ENCODE measurements around the gene CBR3.
"Not testable (repeated sequence)": the region's sequence is repeated elsewhere in the genome, so short reads cannot be mapped to it uniquely, and the experiment has no call there.

The CBR3 gene

GRCh38 chr21:36134803-36135390 is at the start of gene CBR3:
CBR3 (plus strand) TSS chr21:36135079; CDS start chr21:36135193, 114 bp downstream.
- H3K9me3 ChIP-seq (ENCODE audit: control insufficient read depth in 1 of 2, low read length in 2 of 2) = no peaks in the 10 kb centered on the region
- no peaks in the 10 kb centered on the region for H3K27me3 ChIP-seq (ENCODE audit: low read depth, low read length)
- H3K4me3 ChIP-seq (ENCODE audit: low read depth in 1 of 2, low read length in 2 of 2) = peak within 1 kb of the TSS; percentile 83 to 96
- peaks cover 0 to 3% of the 10 kb centered on the region in 2 donors for H3K36me3 ChIP-seq (ENCODE audit: control insufficient read depth in 1 of 2, insufficient read depth in 2 of 2, low read length in 2 of 2)
- peaks cover 7 to 11% of the 10 kb centered on the region in 2 donors for H3K4me1 ChIP-seq (ENCODE audit: control insufficient read depth in 1 of 2, insufficient read depth in 2 of 2, low read length in 2 of 2)
- peak within 1 kb of the TSS; percentile 86 for H3K27ac ChIP-seq (ENCODE audit: low read length)

DNA sequence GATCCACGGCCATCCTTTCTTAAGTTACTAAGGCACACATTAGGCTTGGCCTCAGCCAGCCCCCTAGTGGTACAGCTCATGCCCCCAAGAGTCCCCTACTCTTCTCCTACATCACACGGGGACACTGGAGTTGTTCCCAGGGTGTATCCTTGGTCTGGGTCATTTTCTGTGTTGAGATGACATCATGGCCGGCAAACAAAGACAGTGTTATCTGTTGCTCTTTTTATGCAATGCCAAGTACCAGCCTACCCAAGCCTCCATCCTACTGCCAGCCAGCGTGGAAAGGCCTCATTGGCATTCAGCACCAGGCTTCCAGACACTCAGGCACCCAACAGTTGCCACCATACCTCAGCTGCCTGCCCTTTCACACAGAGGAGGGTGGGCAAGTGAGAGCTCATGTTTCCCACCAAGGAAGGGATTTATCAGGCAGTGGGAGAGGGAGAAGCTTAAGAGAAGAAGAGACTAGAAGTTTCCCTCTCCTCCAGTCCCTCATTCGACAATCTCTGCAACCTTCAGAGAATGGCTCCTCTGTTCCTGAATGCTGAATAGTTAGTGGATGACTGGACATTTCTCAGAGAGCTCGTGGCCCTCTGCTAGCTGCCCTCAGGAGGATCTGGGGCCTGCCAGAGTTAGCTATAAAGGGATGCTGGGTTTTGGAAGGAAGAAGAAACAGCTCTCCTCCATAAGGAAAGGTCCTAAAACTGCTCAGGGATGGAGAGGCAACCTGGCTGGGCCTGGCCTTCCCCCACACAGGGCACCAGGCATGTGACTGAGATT is 47.3 kb upstream of the CBR3 start:
- Histone ChIP-seq H3K4me3 (ENCODE audit: low read depth in 1 of 2, low read length in 2 of 2) (no peak overlapping the region), H3K4me1 (ENCODE audit: control insufficient read depth in 1 of 2, insufficient read depth in 2 of 2, low read length in 2 of 2) (no peaks in the 10 kb centered on the region), H3K27ac (ENCODE audit: low read length) (no peak overlapping the region)

DNA sequence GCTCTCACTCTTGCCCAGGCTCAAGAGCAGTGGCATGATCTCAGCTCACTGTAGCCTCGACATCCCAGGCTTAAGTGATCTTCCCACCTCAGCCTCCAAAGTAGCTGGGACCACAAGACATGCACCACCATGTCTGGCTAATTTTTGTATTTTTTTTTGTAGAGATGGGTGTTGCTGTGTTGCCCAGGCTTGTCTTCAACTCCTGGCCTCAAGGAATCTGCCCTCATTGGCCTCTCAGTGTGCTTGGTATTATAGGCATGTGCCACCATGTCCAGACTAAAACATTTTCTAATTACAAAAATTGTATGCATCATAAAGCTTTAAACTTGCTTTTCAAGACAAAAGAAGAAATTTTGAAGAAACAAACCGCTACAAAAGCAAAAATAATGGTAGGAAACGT is 44.9 kb upstream of the CBR3 start:
- Histone ChIP-seq H3K36me3 (ENCODE audit: control insufficient read depth in 1 of 2, insufficient read depth in 2 of 2, low read length in 2 of 2) (peaks cover 0 to 4% of the 10 kb centered on the region in 2 donors), H3K27ac (ENCODE audit: low read length) (no peak overlapping the region)

More for the DNA sequence above, 47.3 kb upstream of the CBR3 start:
- Histone ChIP-seq H3K36me3 (ENCODE audit: control insufficient read depth in 1 of 2, insufficient read depth in 2 of 2, low read length in 2 of 2) (no peaks in the 10 kb centered on the region), H3K27me3 (ENCODE audit: low read depth, low read length) (no peaks in the 10 kb centered on the region), H3K9me3 (ENCODE audit: control insufficient read depth in 1 of 2, low read length in 2 of 2) (no peaks in the 10 kb centered on the region)

GRCh38 chr21:36092681-36093080 is 42.2 kb upstream of the CBR3 start:
- Histone ChIP-seq H3K36me3 (ENCODE audit: control insufficient read depth in 1 of 2, insufficient read depth in 2 of 2, low read length in 2 of 2) (peaks cover 0 to 4% of the 10 kb centered on the region in 2 donors), H3K4me3 (ENCODE audit: low read depth in 1 of 2, low read length in 2 of 2) (no peak overlapping the region), H3K27me3 (ENCODE audit: low read depth, low read length) (no peaks in the 10 kb centered on the region), H3K9me3 (ENCODE audit: control insufficient read depth in 1 of 2, low read length in 2 of 2) (peaks cover 0 to 3% of the 10 kb centered on the region in 2 donors), H3K4me1 (ENCODE audit: control insufficient read depth in 1 of 2, insufficient read depth in 2 of 2, low read length in 2 of 2) (no peaks in the 10 kb centered on the region), H3K27ac (ENCODE audit: low read length) (no peak overlapping the region)

More for the DNA sequence above, 44.9 kb upstream of the CBR3 start:
- H3K9me3 ChIP-seq (ENCODE audit: control insufficient read depth in 1 of 2, low read length in 2 of 2) = peaks cover 0 to 3% of the 10 kb centered on the region in 2 donors
- no peaks in the 10 kb centered on the region for H3K4me1 ChIP-seq (ENCODE audit: control insufficient read depth in 1 of 2, insufficient read depth in 2 of 2, low read length in 2 of 2)
- H3K27me3 ChIP-seq (ENCODE audit: low read depth, low read length) = no peaks in the 10 kb centered on the region
- no peak overlapping the region for H3K4me3 ChIP-seq (ENCODE audit: low read depth in 1 of 2, low read length in 2 of 2)

- H3K36me3 ChIP-seq (ENCODE audit: control insufficient read depth in 1 of 2, insufficient read depth in 2 of 2, low read length in 2 of 2) = peaks cover 0 to 4% of the 10 kb centered on the region in 2 donors
- peaks cover 0 to 3% of the 10 kb centered on the region in 2 donors for H3K9me3 ChIP-seq (ENCODE audit: control insufficient read depth in 1 of 2, low read length in 2 of 2)
Measured at GRCh38 chr21:36093512-36093911, 41.4 kb upstream of the CBR3 start.

DNA sequence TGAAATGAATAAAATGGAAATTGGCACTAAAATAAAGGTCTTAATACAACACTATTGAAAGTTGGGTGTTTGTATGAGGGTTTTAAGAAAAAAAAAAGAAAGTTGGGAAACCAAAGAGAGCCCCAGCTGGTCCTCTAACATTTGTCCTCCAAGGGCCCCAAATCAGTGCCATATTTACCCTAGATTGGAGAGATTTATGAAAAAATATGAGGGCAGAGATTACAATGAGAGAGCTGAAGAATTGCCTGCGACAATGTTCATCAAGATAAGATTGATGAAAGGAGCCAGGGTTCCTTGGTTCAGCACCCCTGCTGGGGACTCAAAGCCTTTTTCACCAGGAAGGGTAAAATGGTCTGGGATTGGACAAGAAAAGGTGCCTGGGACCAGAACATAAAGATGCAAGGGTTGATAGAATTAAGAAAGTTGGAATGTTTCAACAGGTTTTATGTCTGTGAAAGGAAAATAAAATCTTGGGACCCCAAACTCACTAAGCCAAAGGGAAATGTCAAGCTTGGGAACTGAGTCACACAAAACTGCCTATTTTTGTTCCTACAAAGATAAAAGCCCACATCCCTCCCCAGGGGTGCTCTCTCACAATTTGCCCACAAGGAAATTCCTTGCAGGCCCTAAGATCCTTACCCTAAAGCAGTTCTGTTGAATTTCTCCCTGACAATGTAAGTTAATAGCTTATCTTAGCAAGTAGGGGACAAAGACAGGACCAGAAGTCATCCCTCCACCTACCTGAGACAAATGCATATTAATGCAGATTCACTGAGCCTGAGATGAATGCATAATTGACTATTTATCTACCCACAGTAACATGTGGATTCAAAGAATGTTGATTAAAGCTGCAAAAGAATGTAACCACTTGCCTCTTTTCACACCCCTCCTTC is 38.2 kb upstream of the CBR3 start:
- H3K4me1 ChIP-seq (ENCODE audit: control insufficient read depth in 1 of 2, insufficient read depth in 2 of 2, low read length in 2 of 2) = no peaks in the 10 kb centered on the region
- H3K4me3 ChIP-seq (ENCODE audit: low read depth in 1 of 2, low read length in 2 of 2) = no peak overlapping the region
- peaks cover 0 to 3% of the 10 kb centered on the region in 2 donors for H3K9me3 ChIP-seq (ENCODE audit: control insufficient read depth in 1 of 2, low read length in 2 of 2)
- H3K27me3 ChIP-seq (ENCODE audit: low read depth, low read length) = no peaks in the 10 kb centered on the region
- no peak overlapping the region for H3K27ac ChIP-seq (ENCODE audit: low read length)
- peaks cover 0 to 4% of the 10 kb centered on the region in 2 donors for H3K36me3 ChIP-seq (ENCODE audit: control insufficient read depth in 1 of 2, insufficient read depth in 2 of 2, low read length in 2 of 2)

More at GRCh38 chr21:36093512-36093911, 41.4 kb upstream of the CBR3 start:
- no peak overlapping the region for H3K27ac ChIP-seq (ENCODE audit: low read length)
- H3K27me3 ChIP-seq (ENCODE audit: low read depth, low read length) = no peaks in the 10 kb centered on the region
- H3K4me3 ChIP-seq (ENCODE audit: low read depth in 1 of 2, low read length in 2 of 2) = no peak overlapping the region
- H3K4me1 ChIP-seq (ENCODE audit: control insufficient read depth in 1 of 2, insufficient read depth in 2 of 2, low read length in 2 of 2) = no peaks in the 10 kb centered on the region

GRCh38 chr21:36097427-36098181 is 37.3 kb upstream of the CBR3 start:
- Histone ChIP-seq H3K27ac (ENCODE audit: low read length) (no peak overlapping the region), H3K27me3 (ENCODE audit: low read depth, low read length) (no peaks in the 10 kb centered on the region), H3K9me3 (ENCODE audit: control insufficient read depth in 1 of 2, low read length in 2 of 2) (peaks cover 0 to 3% of the 10 kb centered on the region in 2 donors)

GRCh38 chr21:36098182-36098532 is 36.7 kb upstream of the CBR3 start:
- Histone ChIP-seq H3K9me3 (ENCODE audit: control insufficient read depth in 1 of 2, low read length in 2 of 2) (peaks cover 0 to 3% of the 10 kb centered on the region in 2 donors), H3K36me3 (ENCODE audit: control insufficient read depth in 1 of 2, insufficient read depth in 2 of 2, low read length in 2 of 2) (peaks cover 0 to 4% of the 10 kb centered on the region in 2 donors), H3K4me1 (ENCODE audit: control insufficient read depth in 1 of 2, insufficient read depth in 2 of 2, low read length in 2 of 2) (no peaks in the 10 kb centered on the region), H3K27me3 (ENCODE audit: low read depth, low read length) (no peaks in the 10 kb centered on the region), H3K27ac (ENCODE audit: low read length) (no peak overlapping the region), H3K4me3 (ENCODE audit: low read depth in 1 of 2, low read length in 2 of 2) (no peak overlapping the region)

More at GRCh38 chr21:36097427-36098181, 37.3 kb upstream of the CBR3 start:
- Histone ChIP-seq H3K4me1 (ENCODE audit: control insufficient read depth in 1 of 2, insufficient read depth in 2 of 2, low read length in 2 of 2) (no peaks in the 10 kb centered on the region), H3K4me3 (ENCODE audit: low read depth in 1 of 2, low read length in 2 of 2) (no peak overlapping the region), H3K36me3 (ENCODE audit: control insufficient read depth in 1 of 2, insufficient read depth in 2 of 2, low read length in 2 of 2) (peaks cover 0 to 4% of the 10 kb centered on the region in 2 donors)

DNA sequence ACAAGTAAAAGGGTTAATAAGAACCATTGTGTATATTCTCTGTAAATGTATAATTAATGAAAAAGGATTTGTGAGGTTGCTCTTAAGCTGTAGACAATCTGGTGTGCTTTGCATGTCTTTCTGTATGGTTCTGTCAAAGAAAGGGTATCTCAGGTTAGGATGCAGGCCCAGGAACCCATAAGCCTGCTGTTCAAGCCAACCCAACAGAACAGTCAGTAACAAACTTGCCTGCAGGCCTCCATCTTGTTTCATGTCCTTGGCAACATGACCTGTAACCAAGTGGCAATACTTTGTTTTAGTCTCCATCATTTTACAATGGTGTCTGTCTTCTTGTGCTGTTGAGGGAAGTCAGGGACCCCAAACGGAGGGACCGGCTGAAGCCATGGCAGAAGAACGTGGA is 35.9 kb upstream of the CBR3 start:
- Histone ChIP-seq H3K4me1 (ENCODE audit: control insufficient read depth in 1 of 2, insufficient read depth in 2 of 2, low read length in 2 of 2) (no peaks in the 10 kb centered on the region), H3K27me3 (ENCODE audit: low read depth, low read length) (no peaks in the 10 kb centered on the region), H3K9me3 (ENCODE audit: control insufficient read depth in 1 of 2, low read length in 2 of 2) (no peaks in the 10 kb centered on the region), H3K27ac (ENCODE audit: low read length) (no peak overlapping the region), H3K4me3 (ENCODE audit: low read depth in 1 of 2, low read length in 2 of 2) (no peak overlapping the region), H3K36me3 (ENCODE audit: control insufficient read depth in 1 of 2, insufficient read depth in 2 of 2, low read length in 2 of 2) (peaks cover 0 to under 1% of the 10 kb centered on the region in 2 donors)

- not testable (repeated sequence) for H3K27me3 ChIP-seq (ENCODE audit: low read depth, low read length)
Measured at GRCh38 chr21:36099695-36100211, 35.1 kb upstream of the CBR3 start.

More at GRCh38 chr21:36099695-36100211, 35.1 kb upstream of the CBR3 start:
- not testable (repeated sequence) for H3K36me3 ChIP-seq (ENCODE audit: control insufficient read depth in 1 of 2, insufficient read depth in 2 of 2, low read length in 2 of 2); H3K9me3 ChIP-seq (ENCODE audit: control insufficient read depth in 1 of 2, low read length in 2 of 2); H3K4me3 ChIP-seq (ENCODE audit: low read depth in 1 of 2, low read length in 2 of 2); H3K4me1 ChIP-seq (ENCODE audit: control insufficient read depth in 1 of 2, insufficient read depth in 2 of 2, low read length in 2 of 2); H3K27ac ChIP-seq (ENCODE audit: low read length)

Data from muscle layer of duodenum (tissue), 2 donors.